MM.1S (cell line): ENCODE results near the gene FBXW4.

Source experiments
- DNase-seq: peaks from one replicate; pipeline ENCODE4 v3.0.0-alpha.2; 2015
- H2AFZ ChIP-seq: fragments of 300-600 bp; sonication (generic); 2 replicates; pipeline ENCODE4 v1.6.0; 2016; ENCODE audit warnings: antibody characterized with exemption, low read length
- H3F3A ChIP-seq: fragments of 300-600 bp; sonication (generic); 2 replicates; pipeline ENCODE4 v1.6.1; 2016; ENCODE audit warnings: mild to moderate bottlenecking, antibody characterized with exemption, low read length, moderate library complexity, mixed read lengths; ENCODE audit not compliant: insufficient read depth
- H3K27ac ChIP-seq: fragments of 300-600 bp; sonication (generic); 2 replicates; pipeline ENCODE4 v1.5.1; 2016; ENCODE audit warnings: mild to moderate bottlenecking, low read length
- H3K27me3 ChIP-seq: fragments of 300-600 bp; sonication (generic); replicated peaks from 2 replicates; pipeline ENCODE4 v1.6.0; 2016; ENCODE audit warnings: low read length; ENCODE audit not compliant: insufficient read depth
- H3K36me3 ChIP-seq: fragments of 300-600 bp; sonication (generic); replicated peaks from 2 replicates; pipeline ENCODE4 v1.6.1; 2016; ENCODE audit warnings: mild to moderate bottlenecking, low read length, mixed read lengths; ENCODE audit not compliant: insufficient read depth
- H3K4me1 ChIP-seq: fragments of 300-600 bp; sonication (generic); 2 replicates; pipeline ENCODE4 v1.6.1; 2016; ENCODE audit warnings: low read length, mixed read lengths
- H3K4me2 ChIP-seq: fragments of 300-600 bp; sonication (generic); 2 replicates; pipeline ENCODE4 v1.6.0; 2016; ENCODE audit warnings: low read depth, low read length
- H3K4me3 ChIP-seq: fragments of 300-600 bp; sonication (generic); 2 replicates; pipeline ENCODE4 v1.5.1; 2016; ENCODE audit warnings: low read length, mixed read lengths
- H3K79me2 ChIP-seq: fragments of 300-600 bp; sonication (generic); 2 replicates; pipeline ENCODE4 v1.6.1; 2016; ENCODE audit warnings: mixed run types, low read length, mixed read lengths
- H3K9ac ChIP-seq: fragments of 300-600 bp; sonication (generic); 2 replicates; pipeline ENCODE4 v1.6.1; 2016; ENCODE audit warnings: low read length, mixed read lengths
- H3K9me2 ChIP-seq: fragments of 300-600 bp; sonication (generic); replicated peaks from 2 replicates; pipeline ENCODE4 v1.6.1; 2016; ENCODE audit warnings: mild to moderate bottlenecking, low read length, mixed read lengths; ENCODE audit not compliant: insufficient read depth
- H3K9me3 ChIP-seq: fragments of 300-600 bp; sonication (generic); replicated peaks from 2 replicates; pipeline ENCODE4 v1.6.1; 2016; ENCODE audit warnings: mild to moderate bottlenecking, low read length, mixed read lengths; ENCODE audit not compliant: insufficient read depth
- H4K20me1 ChIP-seq: fragments of 300-600 bp; sonication (generic); 2 replicates; pipeline ENCODE4 v1.6.1; 2016; ENCODE audit warnings: mild to moderate bottlenecking, low read length, moderate library complexity, mixed read lengths; ENCODE audit not compliant: insufficient read depth
- EZH2 ChIP-seq: fragments of 300-600 bp; sonication (generic); optimal IDR thresholded peaks from 2 replicates; pipeline ENCODE3; 2017; ENCODE audit warnings: low read depth, mild to moderate bottlenecking, antibody characterized with exemption, low read length, mixed read lengths
- EZH2phosphoT487 ChIP-seq: fragments of 300-600 bp; sonication (generic); IDR thresholded peaks from 2 replicates; pipeline ENCODE4 v1.6.1; 2018; ENCODE audit warnings: antibody characterized with exemption, low read length
- TF ChIP-seq, protein P1 (sequence below): fragments of 300-600 bp; sonication (generic); IDR thresholded peaks from 2 replicates; pipeline ENCODE4 v1.5.1; 2016; ENCODE audit warnings: antibody characterized with exemption, low read length, mixed read lengths

Gene FBXW4

GRCh38 chr10:101710059-101710695 lies 15.2 kb upstream of the FBXW4 start:
- no peak for DNase-seq

GRCh38 chr10:101709359-101710058 lies 14.5 kb upstream of the FBXW4 start:
- H3F3A ChIP-seq = no peaks in the 10 kb centered on the region
- no peaks in the 10 kb centered on the region for H3K36me3 ChIP-seq
- no peaks in the 10 kb centered on the region for H3K79me2 ChIP-seq
- no peaks in the 10 kb centered on the region for H3K9me2 ChIP-seq
- no peaks in the 10 kb centered on the region for H4K20me1 ChIP-seq
- H2AFZ ChIP-seq = no peak overlapping the region
- H3K4me1 ChIP-seq = no peaks in the 10 kb centered on the region
- no peak overlapping the region for H3K4me3 ChIP-seq
- H3K27ac ChIP-seq = no peak overlapping the region
- no peaks in the 10 kb centered on the region for H3K27me3 ChIP-seq
- no peak overlapping the region for H3K9ac ChIP-seq
- no peak for DNase-seq
- TF ChIP-seq, protein P1, sequence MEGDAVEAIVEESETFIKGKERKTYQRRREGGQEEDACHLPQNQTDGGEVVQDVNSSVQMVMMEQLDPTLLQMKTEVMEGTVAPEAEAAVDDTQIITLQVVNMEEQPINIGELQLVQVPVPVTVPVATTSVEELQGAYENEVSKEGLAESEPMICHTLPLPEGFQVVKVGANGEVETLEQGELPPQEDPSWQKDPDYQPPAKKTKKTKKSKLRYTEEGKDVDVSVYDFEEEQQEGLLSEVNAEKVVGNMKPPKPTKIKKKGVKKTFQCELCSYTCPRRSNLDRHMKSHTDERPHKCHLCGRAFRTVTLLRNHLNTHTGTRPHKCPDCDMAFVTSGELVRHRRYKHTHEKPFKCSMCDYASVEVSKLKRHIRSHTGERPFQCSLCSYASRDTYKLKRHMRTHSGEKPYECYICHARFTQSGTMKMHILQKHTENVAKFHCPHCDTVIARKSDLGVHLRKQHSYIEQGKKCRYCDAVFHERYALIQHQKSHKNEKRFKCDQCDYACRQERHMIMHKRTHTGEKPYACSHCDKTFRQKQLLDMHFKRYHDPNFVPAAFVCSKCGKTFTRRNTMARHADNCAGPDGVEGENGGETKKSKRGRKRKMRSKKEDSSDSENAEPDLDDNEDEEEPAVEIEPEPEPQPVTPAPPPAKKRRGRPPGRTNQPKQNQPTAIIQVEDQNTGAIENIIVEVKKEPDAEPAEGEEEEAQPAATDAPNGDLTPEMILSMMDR = no peak
- TF ChIP-seq EZH2 = no peak
- TF ChIP-seq EZH2phosphoT487 = no peak
- H3K4me2 ChIP-seq = no peak overlapping the region
- H3K9me3 ChIP-seq = no peaks in the 10 kb centered on the region

More at GRCh38 chr10:101710059-101710695, 15.2 kb upstream of the FBXW4 start:
- no peaks in the 10 kb centered on the region for H3K27me3 ChIP-seq
- H3K4me1 ChIP-seq = no peaks in the 10 kb centered on the region
- H3K4me3 ChIP-seq = no peak overlapping the region
- H4K20me1 ChIP-seq = no peaks in the 10 kb centered on the region
- TF ChIP-seq, protein P1 = no peak
- TF ChIP-seq EZH2 = no peak
- TF ChIP-seq EZH2phosphoT487 = no peak
- no peaks in the 10 kb centered on the region for H3K36me3 ChIP-seq
- H2AFZ ChIP-seq = no peak overlapping the region
- H3K27ac ChIP-seq = no peak overlapping the region
- no peaks in the 10 kb centered on the region for H3K9me3 ChIP-seq
- no peak overlapping the region for H3K9ac ChIP-seq
- no peaks in the 10 kb centered on the region for H3K9me2 ChIP-seq
- H3K79me2 ChIP-seq = no peaks in the 10 kb centered on the region
- H3F3A ChIP-seq = no peaks in the 10 kb centered on the region
- no peak overlapping the region for H3K4me2 ChIP-seq

GRCh38 chr10:101708870-101709269 lies 13.9 kb upstream of the FBXW4 start:
- Histone ChIP-seq H4K20me1 (no peaks in the 10 kb centered on the region), H3F3A (no peaks in the 10 kb centered on the region), H2AFZ (no peak overlapping the region), H3K27ac (no peak overlapping the region), H3K4me3 (no peak overlapping the region), H3K9me3 (no peaks in the 10 kb centered on the region), H3K4me2 (no peak overlapping the region), H3K4me1 (no peaks in the 10 kb centered on the region), H3K79me2 (no peaks in the 10 kb centered on the region), H3K9me2 (no peaks in the 10 kb centered on the region), H3K36me3 (no peaks in the 10 kb centered on the region), H3K9ac (no peak overlapping the region), H3K27me3 (no peaks in the 10 kb centered on the region)
- no peak for DNase-seq
- no peak for TF ChIP-seq EZH2
- no peak for TF ChIP-seq EZH2phosphoT487
- TF ChIP-seq, protein P1 = no peak
